ENCODE results near the gene FAXDC2. TPM values are rescaled to one million over a fixed set of nuclear protein-coding genes. Genes with fewer than 3 reads are reported as not detected.
"Not testable (repeated sequence)": the region's sequence is repeated elsewhere in the genome, so short reads cannot be mapped to it uniquely, and the experiment has no call there.

Gene FAXDC2
- total RNA-seq, 2 experiments from 2014 or later: not detected

GRCh38 chr5:154837009-154837901 is 13.1 kb downstream of the FAXDC2 start:
- Mint-ChIP-seq H3K27ac (no peak overlapping the region), H3K4me1 (ENCODE audit: low read depth) (peaks cover 6% of the 10 kb centered on the region), H3K9me3 (ENCODE audit: insufficient read depth) (no peaks in the 10 kb centered on the region), H3K36me3 (ENCODE audit: low read depth) (peaks cover 3% of the 10 kb centered on the region), H3K27me3 (ENCODE audit: low read depth) (no peaks in the 10 kb centered on the region), H3K4me3 (no peak overlapping the region)
- ChIA-PET CTCF (no interaction called here), POLR2A (no interaction called here)
- ATAC-seq (no peak), DNase-seq (no peak)

- CTCF ChIA-PET: interaction anchor here (0.7 kb wide), 1 partner anchor 126 kb away, joined by 3 read pairs; no protein-coding TSS in a partner anchor
- H3K4me3 Mint-ChIP-seq: no peak overlapping the region
- no peak for DNase-seq
- H3K27ac Mint-ChIP-seq: no peak overlapping the region
- no peaks in the 10 kb centered on the region for H3K27me3 Mint-ChIP-seq (ENCODE audit: low read depth)
- peaks cover 6% of the 10 kb centered on the region for H3K36me3 Mint-ChIP-seq (ENCODE audit: low read depth)
- H3K9me3 Mint-ChIP-seq (ENCODE audit: insufficient read depth): no peaks in the 10 kb centered on the region
- no peak for ATAC-seq
- POLR2A ChIA-PET: no interaction called here
- peaks cover 6% of the 10 kb centered on the region for H3K4me1 Mint-ChIP-seq (ENCODE audit: low read depth)
Observed at GRCh38 chr5:154836225-154836624, 14.2 kb downstream of the FAXDC2 start.

DNA sequence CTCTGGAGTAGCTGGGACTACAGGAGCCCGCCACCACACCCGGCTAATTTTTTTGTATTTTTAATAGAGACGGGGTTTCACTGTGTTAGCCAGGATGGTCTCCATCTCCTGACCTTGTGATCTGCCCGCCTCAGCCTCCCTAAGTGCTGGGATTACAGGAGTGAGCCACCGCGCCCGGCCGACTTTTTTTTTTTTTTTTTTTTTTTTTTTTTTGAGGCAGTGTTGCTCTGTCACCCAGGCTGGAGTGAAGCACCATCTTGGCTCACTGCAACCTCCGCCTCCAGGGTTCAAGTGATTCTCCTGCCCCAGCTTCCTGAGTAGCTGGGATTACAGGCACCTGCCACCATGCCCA is 14.7 kb downstream of the FAXDC2 start:
- CTCF ChIA-PET: interaction anchor here (0.7 kb wide), 1 partner anchor 127 kb away, joined by 3 read pairs; no protein-coding TSS in a partner anchor
- H3K9me3 Mint-ChIP-seq (ENCODE audit: insufficient read depth); DNase-seq; H3K4me3 Mint-ChIP-seq; H3K36me3 Mint-ChIP-seq (ENCODE audit: low read depth); H3K27ac Mint-ChIP-seq; H3K4me1 Mint-ChIP-seq (ENCODE audit: low read depth); H3K27me3 Mint-ChIP-seq (ENCODE audit: low read depth); ATAC-seq: not testable (repeated sequence)
- POLR2A ChIA-PET: interaction anchor here (1.0 kb wide), 1 partner anchor 23 kb away, joined by 3 read pairs; the partner anchor contains the start of gene CNOT8

GRCh38 chr5:154834053-154834452 is 16.4 kb downstream of the FAXDC2 start:
- Mint-ChIP-seq H3K36me3 (ENCODE audit: low read depth) (peaks cover 15% of the 10 kb centered on the region), H3K9me3 (ENCODE audit: insufficient read depth) (no peaks in the 10 kb centered on the region), H3K27me3 (ENCODE audit: low read depth) (no peaks in the 10 kb centered on the region), H3K4me1 (ENCODE audit: low read depth) (peaks cover 25% of the 10 kb centered on the region), H3K27ac (no peak overlapping the region), H3K4me3 (no peak overlapping the region)
- ChIA-PET POLR2A (no interaction called here), CTCF (interaction anchor here (1.8 kb wide), 1 partner anchor 184 kb away, joined by 4 read pairs; no protein-coding TSS in a partner anchor)
- no peak for DNase-seq
- ATAC-seq: no peak

GRCh38 chr5:154832804-154833203 is 17.6 kb downstream of the FAXDC2 start:
- ATAC-seq; H3K9me3 Mint-ChIP-seq (ENCODE audit: insufficient read depth); DNase-seq; POLR2A ChIA-PET; H3K27ac Mint-ChIP-seq; H3K4me3 Mint-ChIP-seq; CTCF ChIA-PET; H3K27me3 Mint-ChIP-seq (ENCODE audit: low read depth): not testable (repeated sequence)
- Mint-ChIP-seq H3K4me1 (ENCODE audit: low read depth) (peaks cover 35% of the 10 kb centered on the region), H3K36me3 (ENCODE audit: low read depth) (peaks cover 21% of the 10 kb centered on the region)

GRCh38 chr5:154831451-154831850 is 19.0 kb downstream of the FAXDC2 start:
- no peak for DNase-seq
- no peaks in the 10 kb centered on the region for H3K9me3 Mint-ChIP-seq (ENCODE audit: insufficient read depth)
- ChIA-PET CTCF (no interaction called here), POLR2A (no interaction called here)
- no peaks in the 10 kb centered on the region for H3K27me3 Mint-ChIP-seq (ENCODE audit: low read depth)
- peaks cover 41% of the 10 kb centered on the region for H3K4me1 Mint-ChIP-seq (ENCODE audit: low read depth)
- H3K27ac Mint-ChIP-seq: peak overlapping the region; percentile 39
- H3K4me3 Mint-ChIP-seq: no peak overlapping the region
- peaks cover 22% of the 10 kb centered on the region for H3K36me3 Mint-ChIP-seq (ENCODE audit: low read depth)
- no peak for ATAC-seq

- H3K4me3 Mint-ChIP-seq: no peak overlapping the region
- peak overlapping the region; percentile 83 for H3K27ac Mint-ChIP-seq
- H3K36me3 Mint-ChIP-seq (ENCODE audit: low read depth): peaks cover 27% of the 10 kb centered on the region
- no peak for ATAC-seq
- H3K27me3 Mint-ChIP-seq (ENCODE audit: low read depth): no peaks in the 10 kb centered on the region
- ChIA-PET POLR2A (interaction anchor here (1.2 kb wide), 1 partner anchor 28 kb away, joined by 4 read pairs; the partner anchor contains the start of gene CNOT8), CTCF (interaction anchor here (1.3 kb wide), 1 partner anchor 30 kb away, joined by 3 read pairs; no protein-coding TSS in a partner anchor)
- peaks cover 41% of the 10 kb centered on the region for H3K4me1 Mint-ChIP-seq (ENCODE audit: low read depth)
- no peaks in the 10 kb centered on the region for H3K9me3 Mint-ChIP-seq (ENCODE audit: insufficient read depth)
- no peak for DNase-seq
Observed at GRCh38 chr5:154830596-154830995, 19.8 kb downstream of the FAXDC2 start.

DNA sequence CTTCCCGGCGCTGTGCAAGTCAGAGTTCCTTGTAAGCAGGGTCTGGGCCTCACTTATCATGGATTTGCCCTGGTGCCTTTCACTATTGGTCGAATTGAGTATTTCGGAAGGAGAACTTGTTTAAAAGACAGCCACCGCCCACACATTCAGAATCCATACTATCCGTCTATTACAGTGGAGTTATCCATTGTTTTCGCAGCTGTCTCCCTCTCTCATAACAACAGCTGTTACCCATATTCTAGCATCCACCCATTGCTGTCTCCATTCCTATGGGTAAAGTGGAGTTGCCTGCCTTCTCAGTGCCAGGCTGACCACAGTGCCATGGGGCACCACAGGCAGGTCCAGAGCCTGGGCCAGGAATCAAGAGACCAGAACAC is 20.2 kb downstream of the FAXDC2 start:
- no peaks in the 10 kb centered on the region for H3K27me3 Mint-ChIP-seq (ENCODE audit: low read depth)
- no peak for ATAC-seq
- CTCF ChIA-PET: interaction anchor here (0.9 to 1.3 kb wide), 2 partner anchors 31 to 179 kb away, joined by 3 to 4 read pairs; no protein-coding TSS in a partner anchor
- H3K27ac Mint-ChIP-seq: peak overlapping the region; percentile 83
- peaks cover 41% of the 10 kb centered on the region for H3K4me1 Mint-ChIP-seq (ENCODE audit: low read depth)
- DNase-seq: no peak
- POLR2A ChIA-PET: interaction anchor here (1.1 to 1.5 kb wide), 3 partner anchors 10 to 28 kb away, joined by 4 read pairs; partner anchors contain the start of gene CNOT8
- H3K9me3 Mint-ChIP-seq (ENCODE audit: insufficient read depth): no peaks in the 10 kb centered on the region
- peak overlapping the region; percentile 18 for H3K4me3 Mint-ChIP-seq
- peaks cover 28% of the 10 kb centered on the region for H3K36me3 Mint-ChIP-seq (ENCODE audit: low read depth)

DNA sequence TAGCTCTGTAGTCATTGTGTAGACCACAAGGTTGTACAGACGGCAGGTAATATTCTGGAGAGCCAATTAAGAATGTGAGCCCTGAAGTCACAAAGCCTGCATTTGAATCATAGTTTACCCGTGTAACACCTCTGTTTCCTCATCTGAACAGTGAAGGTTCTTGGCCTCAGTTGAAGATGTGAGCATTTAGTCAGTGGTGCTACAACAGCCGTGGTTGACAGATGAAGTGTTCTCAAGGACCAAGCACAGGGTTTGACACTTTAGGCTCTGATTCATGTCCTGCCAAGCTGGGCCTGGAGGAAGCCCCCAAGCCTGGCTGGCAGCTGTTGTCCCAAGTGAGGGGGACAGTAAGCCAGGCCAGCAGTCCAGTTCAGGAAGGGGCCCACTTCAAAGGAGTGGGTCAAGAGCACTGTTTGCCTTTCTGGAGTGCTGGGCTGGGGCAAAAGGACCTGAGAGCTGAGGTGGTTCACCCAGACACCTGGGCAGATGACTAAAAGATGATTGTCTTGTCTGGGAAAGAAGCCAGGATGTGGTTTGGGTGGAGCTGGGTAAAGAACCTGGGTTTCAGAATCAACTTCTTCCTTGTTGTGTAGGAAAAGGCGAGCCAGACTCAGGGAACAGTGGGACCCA is 20.7 kb downstream of the FAXDC2 start:
- H3K4me1 Mint-ChIP-seq (ENCODE audit: low read depth): peaks cover 40% of the 10 kb centered on the region
- H3K4me3 Mint-ChIP-seq: peak overlapping the region; percentile 18
- peak; percentile 63 for ATAC-seq
- H3K9me3 Mint-ChIP-seq (ENCODE audit: insufficient read depth): no peaks in the 10 kb centered on the region
- peaks cover 28% of the 10 kb centered on the region for H3K36me3 Mint-ChIP-seq (ENCODE audit: low read depth)
- ChIA-PET CTCF (interaction anchor here (0.6 to 1.3 kb wide), 4 partner anchors 18 to 655 kb away, joined by 3 to 4 read pairs (median 4); no protein-coding TSS in a partner anchor), POLR2A (interaction anchor here (1.1 to 1.5 kb wide), 3 partner anchors 10 to 29 kb away, joined by 4 read pairs; partner anchors contain the start of gene CNOT8)
- H3K27me3 Mint-ChIP-seq (ENCODE audit: low read depth): no peaks in the 10 kb centered on the region
- peak overlapping the region; percentile 83 for H3K27ac Mint-ChIP-seq
- peak; percentile 51 for DNase-seq

GRCh38 chr5:154829181-154829588 is 21.2 kb downstream of the FAXDC2 start:
- POLR2A ChIA-PET: interaction anchor here (1.1 to 1.5 kb wide), 3 partner anchors 9 to 29 kb away, joined by 4 read pairs; partner anchors contain the start of gene CNOT8
- Mint-ChIP-seq H3K27me3 (ENCODE audit: low read depth) (no peaks in the 10 kb centered on the region), H3K9me3 (ENCODE audit: insufficient read depth) (no peaks in the 10 kb centered on the region), H3K4me3 (no peak overlapping the region), H3K4me1 (ENCODE audit: low read depth) (peaks cover 35% of the 10 kb centered on the region), H3K27ac (peak overlapping the region; percentile 83), H3K36me3 (ENCODE audit: low read depth) (peaks cover 28% of the 10 kb centered on the region)
- DNase-seq: no peak
- no peak for ATAC-seq
- CTCF ChIA-PET: interaction anchor here (0.6 to 1.0 kb wide), 3 partner anchors 18 to 654 kb away, joined by 3 to 4 read pairs (median 4); no protein-coding TSS in a partner anchor

DNA sequence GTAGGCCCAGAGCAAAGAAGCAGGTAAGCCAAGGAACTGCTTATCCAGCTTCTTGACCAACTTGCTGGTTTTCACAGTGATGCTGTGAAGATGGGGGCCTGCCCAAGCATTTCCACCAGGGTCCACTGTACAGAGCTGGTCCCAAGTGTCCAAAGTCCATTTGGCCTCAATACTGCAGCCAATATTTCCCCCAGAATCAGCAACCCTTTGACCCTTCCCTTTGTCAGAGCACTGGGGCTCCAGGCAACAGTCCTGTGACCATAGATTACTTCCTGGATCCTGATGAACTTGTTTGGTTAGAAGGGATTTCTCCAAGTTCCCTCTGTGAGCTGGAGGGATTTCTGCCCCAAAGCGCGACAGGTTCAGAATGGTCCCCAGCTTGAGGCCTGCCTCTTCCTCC is 26.3 kb downstream of the FAXDC2 start:
- Mint-ChIP-seq H3K27ac (peak overlapping the region; percentile 1), H3K36me3 (ENCODE audit: low read depth) (peaks cover 29% of the 10 kb centered on the region), H3K9me3 (ENCODE audit: insufficient read depth) (no peaks in the 10 kb centered on the region), H3K4me3 (no peak overlapping the region), H3K4me1 (ENCODE audit: low read depth) (peaks cover 36% of the 10 kb centered on the region), H3K27me3 (ENCODE audit: low read depth) (no peaks in the 10 kb centered on the region)
- ATAC-seq: no peak
- no peak for DNase-seq
- ChIA-PET CTCF (no interaction called here), POLR2A (no interaction called here)

GRCh38 chr5:154823605-154824004 is 26.8 kb downstream of the FAXDC2 start:
- POLR2A ChIA-PET: no interaction called here
- Mint-ChIP-seq H3K4me3 (no peak overlapping the region), H3K27ac (peak overlapping the region; percentile 28), H3K4me1 (ENCODE audit: low read depth) (peaks cover 37% of the 10 kb centered on the region), H3K36me3 (ENCODE audit: low read depth) (peaks cover 33% of the 10 kb centered on the region), H3K27me3 (ENCODE audit: low read depth) (no peaks in the 10 kb centered on the region), H3K9me3 (ENCODE audit: insufficient read depth) (no peaks in the 10 kb centered on the region)
- CTCF ChIA-PET: no interaction called here
- DNase-seq: no peak
- ATAC-seq: no peak
